ENCODE results near the gene NUBP2.

DNA sequence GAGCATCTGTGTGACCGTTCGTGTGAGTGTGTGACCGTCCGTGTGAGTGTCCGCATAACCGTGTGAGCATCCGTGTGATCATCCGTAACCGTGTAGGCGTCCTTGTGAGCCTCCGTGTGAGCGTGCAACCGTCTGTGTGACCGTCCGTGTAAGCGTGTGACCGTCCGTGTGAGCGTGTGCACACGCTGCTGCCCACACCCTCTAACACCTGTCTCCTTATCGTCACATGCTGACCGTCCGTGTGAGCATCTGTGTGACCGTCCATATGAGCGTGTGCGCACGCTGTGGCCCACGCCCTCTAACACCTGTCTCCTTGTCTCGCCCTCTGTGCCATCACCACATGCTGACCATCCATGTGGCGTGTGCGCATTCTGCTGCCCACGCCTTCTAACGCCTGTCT, 42.5 kb upstream of the NUBP2 start:
- TF ChIP-seq, protein P1, sequence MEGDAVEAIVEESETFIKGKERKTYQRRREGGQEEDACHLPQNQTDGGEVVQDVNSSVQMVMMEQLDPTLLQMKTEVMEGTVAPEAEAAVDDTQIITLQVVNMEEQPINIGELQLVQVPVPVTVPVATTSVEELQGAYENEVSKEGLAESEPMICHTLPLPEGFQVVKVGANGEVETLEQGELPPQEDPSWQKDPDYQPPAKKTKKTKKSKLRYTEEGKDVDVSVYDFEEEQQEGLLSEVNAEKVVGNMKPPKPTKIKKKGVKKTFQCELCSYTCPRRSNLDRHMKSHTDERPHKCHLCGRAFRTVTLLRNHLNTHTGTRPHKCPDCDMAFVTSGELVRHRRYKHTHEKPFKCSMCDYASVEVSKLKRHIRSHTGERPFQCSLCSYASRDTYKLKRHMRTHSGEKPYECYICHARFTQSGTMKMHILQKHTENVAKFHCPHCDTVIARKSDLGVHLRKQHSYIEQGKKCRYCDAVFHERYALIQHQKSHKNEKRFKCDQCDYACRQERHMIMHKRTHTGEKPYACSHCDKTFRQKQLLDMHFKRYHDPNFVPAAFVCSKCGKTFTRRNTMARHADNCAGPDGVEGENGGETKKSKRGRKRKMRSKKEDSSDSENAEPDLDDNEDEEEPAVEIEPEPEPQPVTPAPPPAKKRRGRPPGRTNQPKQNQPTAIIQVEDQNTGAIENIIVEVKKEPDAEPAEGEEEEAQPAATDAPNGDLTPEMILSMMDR (IDR thresholded peaks at IDR 0.05): no peak
- TF ChIP-seq ZFX (IDR thresholded peaks at IDR 0.05; ENCODE audit: borderline replicate concordance): no peak

Data from 22Rv1 (cell line).